HepG2 (cell line): ENCODE measurements around the gene SERHL2. TPM values are rescaled to one million over a fixed set of nuclear protein-coding genes. Genes with fewer than 3 reads are reported as not detected.
A peak's percentile ranks its signal among the peaks of the same experiment; 100 is the strongest.

Source experiments
- ATAC-seq: fragments of 200-7000 bp; cut with Tn5 transposase; 3 replicates; pipeline ENCODE4 v1.9.1; 2020; ENCODE audit warnings: mild to moderate bottlenecking, moderate library complexity
- BruUV-seq: library from RNA; stranded (reverse); fragments of 400-500 nt; replicated peaks from 2 replicates; lab custom pipeline; 2021; lab: Mats Ljungman, UMichigan
- CTCF ChIA-PET: fragments of 300-600 bp; formaldehyde crosslinking; extraction: SDS; loops from one replicate; lab custom pipeline; 2021; ENCODE audit warnings: low total read pairs, inconsistent platforms, low intra/inter-chr PET ratio; lab: Yijun Ruan, JAX
- POLR2A ChIA-PET: fragments of 350-600 bp; sonication (Branson Sonifier 250); formaldehyde crosslinking; loops from one replicate; lab custom pipeline; 2020; ENCODE audit warnings: antibody characterized with exemption, inconsistent platforms; lab: Yijun Ruan, JAX
- DNase-seq: peaks from one replicate; pipeline ENCODE4 v3.0.0-alpha.2; 2015; ENCODE audit warnings: low spot score
- FAIRE-seq: peaks from 3 replicates; lab custom pipeline; 2011; peaks lifted over from hg19 to GRCh38; lab: Jason Lieb, UNC
- H2AFZ ChIP-seq: one replicate; pipeline ENCODE4 v1.6.1; 2011; ENCODE audit warnings: low read length, inconsistent platforms
- H3K27ac ChIP-seq: fragments of 300-600 bp; 3 replicates; pipeline ENCODE4 v1.8.0; 2011; ENCODE audit warnings: mixed run types, mild to moderate bottlenecking, mixed read lengths, low read length, inconsistent platforms; ENCODE audit not compliant: insufficient read depth; ENCODE audit errors: extremely low read length
- H3K27me3 ChIP-seq, 2 experiments: fragments of 200-600 bp in 1 of 2; 2 replicates in 1 of 2; 3 replicates in 1 of 2; pipeline versions ENCODE4 v1.6.0 to v1.8.0; 2011; ENCODE audit warnings: low read length in 2 of 2, mild to moderate bottlenecking in 2 of 2, moderate library complexity in 2 of 2, inconsistent platforms in 1 of 2; ENCODE audit not compliant: insufficient read depth in 2 of 2, control insufficient read depth in 1 of 2
- H3K36me3 ChIP-seq, 2 experiments: fragments of 200-600 bp in 1 of 2; replicated peaks in 1 of 2; 2 replicates in 1 of 2; 3 replicates in 1 of 2; pipeline versions ENCODE4 v1.5.1 to v1.8.0; 2011; ENCODE audit warnings: low read length in 2 of 2, inconsistent platforms in 1 of 2; ENCODE audit not compliant: insufficient read depth in 2 of 2, control insufficient read depth in 1 of 2
- H3K4me1 ChIP-seq: 2 replicates; pipeline ENCODE4 v1.5.1; 2012; ENCODE audit warnings: low read length, inconsistent platforms; ENCODE audit not compliant: insufficient read depth
- H3K4me2 ChIP-seq: 2 replicates; pipeline ENCODE4 v1.6.0; 2011; ENCODE audit warnings: low read depth, low read length, inconsistent platforms
- H3K4me3 ChIP-seq, 3 experiments: fragments of 200-600 bp in 1 of 3; sonication (generic), shearing (Covaris generic) in 1 of 3; replicated peaks in 1 of 3; 2 replicates each; pipeline ENCODE4 v1.5.1; 2011 to 2016; ENCODE audit warnings: low read length in 3 of 3, inconsistent platforms in 2 of 3, low read depth in 2 of 3, mild to moderate bottlenecking in 2 of 3, control low read depth in 1 of 3, mixed read lengths in 1 of 3; ENCODE audit not compliant: insufficient read depth in 1 of 3
- H3K79me2 ChIP-seq: one replicate; pipeline ENCODE4 v1.6.1; 2011; ENCODE audit warnings: low read length, inconsistent platforms; ENCODE audit not compliant: insufficient read depth
- H3K9ac ChIP-seq: 2 replicates; pipeline ENCODE4 v1.6.0; 2011; ENCODE audit warnings: mild to moderate bottlenecking, low read depth, low read length, inconsistent platforms; ENCODE audit not compliant: insufficient read depth
- H3K9me3 ChIP-seq: 2 replicates; pipeline ENCODE4 v1.5.1; 2012; ENCODE audit warnings: mild to moderate bottlenecking, low read length
- H4K20me1 ChIP-seq: 2 replicates; pipeline ENCODE4 v1.6.0; 2011; ENCODE audit warnings: inconsistent platforms, mild to moderate bottlenecking, low read length, moderate library complexity; ENCODE audit not compliant: insufficient read depth
- AGO2 ChIP-seq: fragments of 200-400 bp; formaldehyde crosslinking; optimal IDR thresholded peaks from 2 replicates; pipeline ENCODE3; 2017; ENCODE audit warnings: mild to moderate bottlenecking, low read depth, low read length, moderate library complexity
- RBFOX2 ChIP-seq: fragments of 200-400 bp; formaldehyde crosslinking; IDR thresholded peaks from 2 replicates; pipeline ENCODE4 v1.6.1; 2017; ENCODE audit warnings: low read depth, mild to moderate bottlenecking, low read length
- SRSF9 ChIP-seq: fragments of 200-400 bp; formaldehyde crosslinking; IDR thresholded peaks from 2 replicates; pipeline ENCODE4 v1.6.1; 2018; ENCODE audit warnings: borderline replicate concordance, mild to moderate bottlenecking, low read depth, low read length; ENCODE audit not compliant: insufficient read depth, poor library complexity, severe bottlenecking
- ZNF326 ChIP-seq: sonication (generic); formaldehyde crosslinking; IDR thresholded peaks from 2 replicates; pipeline ENCODE4 v1.4.0; 2020; ENCODE audit warnings: missing genetic modification reagents, borderline replicate concordance
- WGBS: methylation state at CpG from one replicate; pipeline ENCODE4 v1.1.6; 2017; ENCODE audit warnings: low lambda C conversion rate; 5-methylcytosine and 5-hydroxymethylcytosine counted together
- in situ Hi-C: cut with HindIII; loops from 2 replicates; pipeline ENCODE4 v1.10.0; 2017; ENCODE audit warnings: low pct_unique_long_range_greater_than_20kb; ENCODE audit not compliant: extremely low pct_ligation_motif_present
- intact Hi-C: fragments of 100-400 bp; cut with micrococcal nuclease; formaldehyde crosslinking; loops from one replicate; pipeline ENCODE4 v1.10.0; 2022; ENCODE audit not compliant: unreplicated experiment
- polyA plus RNA-seq, 8 experiments: library from polyadenylated mRNA; depleted of rRNA in 3 of 8; stranded (reverse) in 7 of 8; unstranded in 1 of 8; fragments of >200 nt; fragmentation: Illumina TruSeq in 4 of 8; extraction: Trizol in 4 of 8; gene quantifications; 2 replicates each; pipeline versions ENCODE4 v1.2.1 to v1.2.3, GENCODE V29; 2011 to 2016; ENCODE audit warnings: low read depth in 4 of 8, missing spikeins in 1 of 8, mixed read lengths in 1 of 8; ENCODE audit not compliant: insufficient read depth in 1 of 8
- small RNA-seq, 3 experiments: library from RNA; depleted of rRNA; stranded (forward); fragments of <200 nt; gene quantifications; one replicate each; pipeline ENCODE3, GENCODE V24; 2012; ENCODE audit warnings: low read depth in 2 of 3, low replicate concordance in 1 of 3; ENCODE audit not compliant: insufficient read length in 3 of 3, insufficient read depth in 2 of 3
- total RNA-seq, 5 experiments: library from RNA; depleted of rRNA; stranded (reverse); fragments of >200 nt; fragmentation: Illumina TruSeq; extraction: Trizol; gene quantifications; 2 replicates each; pipeline ENCODE4 v1.2.3, GENCODE V29; 2016; ENCODE audit warnings: low read depth in 1 of 5

Gene SERHL2
- total and polyA plus RNA-seq, 2 of the 13 experiments (the other 11 are each of a cell fraction or from before 2014, with no cell fraction given), result 1.0 to 1.8 TPM

DNA sequence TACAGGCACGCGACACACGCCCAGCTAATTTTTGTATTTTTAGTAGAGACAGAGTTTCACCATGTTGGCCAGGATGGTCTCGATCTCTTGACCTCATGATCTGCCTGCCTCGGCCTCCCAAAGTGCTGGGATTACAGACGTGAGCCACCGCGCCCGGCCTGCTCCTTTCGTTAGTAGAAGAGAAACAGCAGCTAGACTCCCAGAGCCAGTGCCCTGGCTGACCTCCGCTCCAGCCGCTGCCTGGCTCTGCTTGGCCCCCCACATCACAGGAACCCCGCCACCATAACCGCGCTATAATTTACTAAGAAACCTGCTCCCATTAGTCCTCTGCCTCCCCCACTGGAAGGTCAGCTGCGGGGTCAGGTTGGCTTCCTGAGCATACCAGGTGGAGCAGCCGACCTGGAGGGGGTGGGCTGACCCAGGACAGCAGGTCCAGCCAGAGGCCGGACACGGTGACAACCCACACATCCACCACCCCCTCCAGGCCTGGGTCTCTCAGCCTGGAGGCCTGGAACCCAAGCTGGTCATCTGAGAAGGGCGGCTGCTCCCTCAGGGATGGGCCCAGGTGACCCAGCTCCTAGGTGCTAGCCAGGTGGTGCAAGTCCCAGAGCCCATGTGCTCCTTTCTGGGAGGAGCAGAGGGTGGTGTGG lies 68.4 kb downstream of the SERHL2 start (continued):
- no peak for TF ChIP-seq SRSF9

DNA sequence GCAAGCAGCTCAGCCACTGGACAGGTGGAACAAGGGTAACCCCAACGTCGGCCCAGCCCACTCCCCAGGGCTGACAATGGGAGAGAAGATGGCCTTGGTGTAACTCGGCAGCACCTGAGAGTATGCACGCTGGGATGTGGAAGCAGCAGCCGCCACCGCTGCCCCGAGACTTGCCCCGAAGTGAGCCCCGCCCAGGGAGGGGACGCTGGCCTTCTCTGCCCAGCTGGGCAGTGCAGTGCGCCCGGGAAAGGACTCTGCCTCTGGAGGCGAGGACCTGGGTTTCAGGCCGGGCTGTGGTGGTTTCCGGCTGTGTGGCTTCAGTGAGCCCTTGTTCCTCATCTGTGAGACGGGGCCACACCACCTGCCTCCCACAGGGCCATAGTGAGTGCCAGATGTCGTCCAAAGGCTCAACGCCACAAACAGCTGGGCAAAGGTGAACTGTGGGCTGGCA lies 69.6 kb downstream of the SERHL2 start:
- no peak overlapping the region for H3K27ac ChIP-seq
- peaks cover 41 to 62% of the 10 kb centered on the region in 2 experiments for H3K36me3 ChIP-seq
- H3K4me2 ChIP-seq, result no peak overlapping the region
- 87% methylated on average over 3 of the region's 18 CpGs for WGBS
- POLR2A ChIA-PET, result interaction anchor here (4.5 kb wide), 1 partner anchor 20 kb away, joined by 20 read pairs; no protein-coding TSS in a partner anchor
- H4K20me1 ChIP-seq, result peaks cover 5% of the 10 kb centered on the region
- H3K4me3 ChIP-seq, result no peak overlapping the region
- BruUV-seq, result no TSS peak
- no peak for DNase-seq
- CTCF ChIA-PET, result no interaction called here
- no peak overlapping the region for H3K9ac ChIP-seq
- H3K9me3 ChIP-seq, result no peaks in the 10 kb centered on the region
- TF ChIP-seq RBFOX2, result 0 out of 2 replicates have a peak, but pooled peaks have one; percentile 23
- TF ChIP-seq AGO2, result peak; percentile 68
- TF ChIP-seq ZNF326 (CRISPR knock-in tag), result no peak
- H2AFZ ChIP-seq, result no peak overlapping the region
- FAIRE-seq, result no peak
- no peaks in the 10 kb centered on the region for H3K79me2 ChIP-seq
- in situ Hi-C loops (no loop called here), intact Hi-C loops (loop anchor here (5.0 kb wide), 1 partner anchor 469 kb away; no protein-coding TSS in a partner anchor)
- ATAC-seq, result no peak
- no peaks in the 10 kb centered on the region; the same call in 1 of the 2 replicates for H3K4me1 ChIP-seq
- no peaks in the 10 kb centered on the region for H3K27me3 ChIP-seq

Small RNA genes lying within 50 kb of the gene (small RNA-seq; reads per million reads assigned to genes)
- 0 reads per million in 3 experiments for gene RN7SKP80
- 0 reads per million in 3 experiments for gene RNU6-513P

Other genes with a start within 250 kb of the SERHL2 start
- gene NFAM1, start 121.6 kb upstream of the SERHL2 start, total RNA-seq (2016; rRNA removed; fragmentation: Illumina TruSeq; extraction: Trizol), result not detected in 2 replicates
- gene NFAM1, start 121.6 kb upstream of the SERHL2 start, polyA plus RNA-seq (2011; rRNA removed), result 0.03 and 0.10 TPM in 2 replicates
- 41.6 and 48.6 TPM in 2 replicates for gene RRP7A, start 34.2 kb upstream of the SERHL2 start, total RNA-seq (2016; rRNA removed; fragmentation: Illumina TruSeq; extraction: Trizol)
- 13.8 and 15.3 TPM in 2 replicates for gene RRP7A, start 34.2 kb upstream of the SERHL2 start, polyA plus RNA-seq (2011; rRNA removed)
- 47.4 and 64.1 TPM in 2 replicates for gene POLDIP3, start 60.9 kb downstream of the SERHL2 start, total RNA-seq (2016; rRNA removed; fragmentation: Illumina TruSeq; extraction: Trizol)
- 45.8 and 50.1 TPM in 2 replicates for gene POLDIP3, start 60.9 kb downstream of the SERHL2 start, polyA plus RNA-seq (2011; rRNA removed)
- gene ATP5MGL, start 86.6 kb downstream of the SERHL2 start, total RNA-seq (2016; rRNA removed; fragmentation: Illumina TruSeq; extraction: Trizol), result 0.97 TPM in 1 of 2 replicates, not detected in the other
- gene ATP5MGL, start 86.6 kb downstream of the SERHL2 start, polyA plus RNA-seq (2011; rRNA removed), result 0.40 and 0.50 TPM in 2 replicates
- gene CYB5R3, start 95.4 kb downstream of the SERHL2 start, total RNA-seq (2016; rRNA removed; fragmentation: Illumina TruSeq; extraction: Trizol), result 31.5 and 32.4 TPM in 2 replicates
- 305 and 347 TPM in 2 replicates for gene CYB5R3, start 95.4 kb downstream of the SERHL2 start, polyA plus RNA-seq (2011; rRNA removed)
- 0.09 TPM in 1 of 2 replicates, not detected in the other for gene A4GALT, start 166.9 kb downstream of the SERHL2 start, total RNA-seq (2016; rRNA removed; fragmentation: Illumina TruSeq; extraction: Trizol)
- gene A4GALT, start 166.9 kb downstream of the SERHL2 start, polyA plus RNA-seq (2011; rRNA removed), result 1.1 and 2.7 TPM in 2 replicates